Activated CD4-positive, alpha-beta T cell treated with anti-CD3 and anti-CD28 coated beads for 24 hours (primary cell): ENCODE measurements around the gene ZCCHC7.

Source experiments
- DNase-seq, 2 donors: peaks; one replicate each; pipeline ENCODE4 v3.0.0-alpha.2; 2020; ENCODE audit warnings: low read depth in 2 of 2

ZCCHC7 gene

DNA sequence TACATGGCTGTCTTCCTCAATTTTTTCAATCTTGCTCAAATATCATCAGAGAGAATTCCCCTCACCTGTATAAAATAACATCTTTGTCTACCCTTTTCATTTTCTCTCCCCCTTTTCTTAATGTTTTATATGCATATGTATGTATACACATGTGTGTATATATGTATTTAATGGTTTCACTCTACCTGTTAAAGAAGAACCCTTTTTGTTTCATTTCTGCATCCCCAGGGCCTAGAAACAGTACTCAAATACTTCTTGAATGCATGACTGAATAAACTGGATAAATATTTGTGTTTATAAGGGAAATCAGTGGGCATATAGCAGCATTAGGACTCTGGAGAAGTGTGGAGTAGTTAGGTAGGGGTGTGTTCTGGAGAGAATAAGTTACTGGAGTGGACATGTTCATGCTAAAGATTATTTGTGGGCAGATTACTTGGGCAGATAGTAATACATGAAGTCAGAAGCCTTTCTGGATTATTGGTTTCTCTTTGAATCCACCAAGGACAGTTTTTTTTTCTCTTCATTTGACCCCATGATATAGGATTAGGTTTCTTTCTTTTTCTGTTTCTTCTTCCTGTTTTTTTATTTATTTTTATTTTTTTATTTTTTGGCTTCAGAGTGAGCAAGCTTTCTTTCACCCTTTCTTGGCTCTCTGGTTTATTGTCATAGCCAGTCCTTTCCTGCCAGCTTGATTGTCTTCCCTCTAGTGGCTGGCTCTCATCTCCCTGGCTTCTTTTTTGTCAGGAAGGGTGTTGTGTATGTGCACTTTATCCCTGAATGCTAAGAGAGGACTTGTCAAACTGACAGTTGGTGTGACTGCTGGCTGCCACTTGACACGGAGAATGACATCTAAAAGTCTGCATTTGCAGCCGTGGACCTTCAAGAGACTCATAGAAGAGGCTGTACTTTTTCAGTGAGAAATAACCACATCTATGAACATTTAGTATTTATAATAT lies 89.3 kb downstream of the ZCCHC7 start:
- DNase-seq: no peak

DNA sequence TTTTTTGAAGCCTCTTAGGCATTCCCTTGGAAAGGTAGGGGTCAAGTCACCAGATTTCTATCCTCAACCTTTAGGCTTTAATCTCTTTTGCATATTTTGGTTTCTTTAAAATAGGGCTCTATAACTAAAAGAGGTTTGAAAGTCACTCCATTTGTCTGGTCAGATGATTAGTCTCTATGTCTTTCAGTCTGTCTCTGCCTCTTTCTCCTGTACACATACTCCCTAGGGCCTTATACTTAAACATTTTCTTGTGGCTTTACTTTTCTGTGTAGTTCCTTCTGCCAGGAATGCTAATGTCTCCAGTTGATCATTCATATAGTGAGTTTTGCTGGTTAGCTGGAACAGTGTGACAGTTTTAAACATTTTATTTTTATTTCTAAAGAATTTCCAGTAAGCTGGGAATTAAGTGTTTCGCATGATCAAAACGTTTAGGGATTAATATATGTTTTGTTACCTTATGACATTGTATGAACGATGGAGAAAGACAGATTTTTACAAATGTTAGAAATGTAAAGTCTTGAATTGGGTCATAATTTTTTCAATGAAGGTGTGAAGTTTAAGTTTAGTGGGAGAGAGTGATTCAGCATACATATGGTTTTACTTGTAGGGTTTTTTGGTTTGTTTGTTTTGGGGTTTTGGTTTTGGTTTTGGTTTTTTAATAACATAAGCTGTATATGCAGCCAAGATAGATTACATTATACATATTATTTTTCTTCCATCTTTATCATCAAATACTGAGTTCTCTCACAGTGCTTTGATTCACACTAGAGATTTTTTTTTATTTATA lies 90.6 kb downstream of the ZCCHC7 start:
- DNase-seq: no peak

DNA sequence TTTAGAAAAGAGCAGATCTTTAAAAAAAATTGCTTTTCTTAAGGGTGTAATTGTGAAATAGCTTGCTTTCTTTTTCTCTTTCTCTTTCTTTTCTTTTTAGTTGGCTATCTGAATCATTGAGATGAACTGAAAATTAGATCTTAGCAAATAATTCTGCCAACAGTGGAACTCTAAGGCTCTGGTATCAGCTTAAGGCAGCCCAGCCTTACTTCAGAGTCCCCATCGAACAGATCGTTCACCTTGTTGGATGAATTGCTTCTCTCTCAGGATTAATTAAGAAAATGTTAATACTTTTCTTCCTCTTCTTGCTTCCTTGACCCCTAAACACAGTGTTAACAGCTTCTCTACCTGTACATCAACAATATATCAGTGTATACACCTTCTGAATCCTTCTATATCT lies 92.1 kb downstream of the ZCCHC7 start:
- no peak for DNase-seq

DNA sequence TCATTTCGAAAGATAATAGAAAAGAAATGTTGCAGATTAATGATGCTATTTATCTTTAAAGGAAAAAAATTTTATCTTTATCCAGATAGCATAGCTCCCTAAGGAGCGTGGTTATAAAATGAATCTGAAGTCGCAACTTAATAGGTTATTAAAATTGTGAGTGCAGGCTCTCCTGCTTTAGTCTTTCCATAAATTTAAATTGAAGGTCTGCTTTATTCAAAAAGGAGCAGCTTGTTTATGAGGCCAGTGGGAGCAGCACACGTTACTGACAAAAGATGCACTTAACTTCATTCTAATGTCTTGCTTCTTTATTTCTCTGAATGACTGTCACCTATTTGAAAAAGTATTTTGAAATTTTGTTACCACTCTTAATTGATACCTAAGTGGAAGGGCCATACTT lies 95.0 kb downstream of the ZCCHC7 start:
- no peak for DNase-seq

DNA sequence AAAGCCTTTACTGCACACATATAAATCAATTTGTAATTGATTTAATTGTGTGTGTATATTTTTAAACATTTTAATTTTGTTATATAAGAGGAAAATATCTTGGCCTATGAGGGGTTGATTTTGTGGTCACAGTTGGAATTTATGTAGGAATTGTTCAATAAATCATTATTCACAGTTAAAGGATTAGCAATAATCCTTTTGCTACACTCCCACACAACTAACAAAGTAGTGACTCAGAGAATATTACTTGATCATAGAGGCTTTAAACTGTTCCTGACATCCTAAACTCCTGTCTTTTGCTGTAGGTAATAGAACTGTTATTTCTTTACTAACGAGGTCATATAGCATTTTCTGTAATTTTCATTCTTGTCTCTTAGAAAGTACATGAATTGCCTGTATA lies 95.5 kb downstream of the ZCCHC7 start:
- no peak for DNase-seq

DNA sequence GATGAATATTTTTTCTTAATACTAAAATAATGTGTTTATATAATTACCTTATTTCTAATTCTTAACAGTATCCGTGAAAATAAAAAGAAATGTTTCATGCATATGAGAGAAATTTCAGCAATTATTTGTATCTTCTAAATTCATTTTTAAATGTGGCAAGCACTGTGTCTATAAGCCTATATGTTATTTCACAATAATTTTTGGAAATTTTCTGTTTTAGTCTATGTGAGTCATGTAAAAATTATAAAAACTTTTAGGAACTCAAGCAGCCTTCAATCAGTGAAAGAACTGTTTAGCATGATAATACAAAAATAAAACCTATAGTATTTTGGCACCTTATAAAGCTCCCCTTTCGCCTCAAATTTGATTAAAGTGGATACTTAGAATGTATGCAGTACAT lies 96.8 kb downstream of the ZCCHC7 start:
- DNase-seq: no peak

DNA sequence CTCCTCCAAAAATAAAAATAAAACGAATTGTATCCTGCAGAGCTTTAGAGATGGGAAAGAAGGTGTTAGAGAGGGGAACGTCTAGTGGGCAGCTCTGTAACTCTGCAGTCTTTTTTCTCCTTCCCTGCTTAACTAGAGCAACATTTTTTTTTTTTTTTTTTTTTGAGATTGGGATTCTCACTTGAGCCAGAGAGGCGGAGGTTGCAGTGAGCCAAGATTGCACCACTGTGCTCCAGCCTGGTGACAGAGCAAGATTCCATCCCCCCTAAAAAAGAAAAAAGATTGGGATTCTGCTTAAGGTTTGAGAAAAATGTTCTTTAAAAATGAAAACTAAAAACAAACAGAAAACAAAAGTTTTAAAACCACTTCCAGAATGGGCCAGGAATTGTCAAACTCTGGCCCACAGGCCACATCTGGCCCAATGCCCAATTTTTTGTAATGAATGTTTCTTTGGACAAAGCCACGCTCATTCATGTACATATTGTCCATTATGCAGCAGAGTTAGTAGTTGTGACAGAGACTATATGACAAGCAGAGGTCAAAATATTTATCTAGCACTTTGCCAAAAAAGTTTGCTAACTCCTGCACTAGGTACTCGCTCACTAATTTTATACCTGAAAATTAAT lies 98.5 kb downstream of the ZCCHC7 start:
- no peak for DNase-seq

DNA sequence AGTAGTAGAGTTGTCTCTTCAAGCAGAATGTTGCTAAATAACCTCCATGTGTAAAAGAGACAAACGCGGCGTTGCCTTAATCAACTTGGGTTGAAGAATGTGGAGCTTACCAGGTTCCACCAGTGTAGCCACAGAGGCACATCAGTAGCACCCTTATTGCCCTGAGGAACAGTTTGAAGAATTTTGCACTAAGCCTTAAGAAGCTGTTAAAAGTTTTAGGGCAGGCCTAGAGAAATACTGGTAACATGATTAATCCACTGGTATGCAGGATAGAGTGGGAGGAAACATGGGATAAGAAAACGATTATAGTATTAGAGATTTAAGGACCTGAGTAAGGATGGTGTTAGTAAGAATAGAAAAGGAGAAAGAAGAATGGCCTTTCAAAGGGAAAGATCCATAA lies 100.6 kb downstream of the ZCCHC7 start:
- DNase-seq: no peak

DNA sequence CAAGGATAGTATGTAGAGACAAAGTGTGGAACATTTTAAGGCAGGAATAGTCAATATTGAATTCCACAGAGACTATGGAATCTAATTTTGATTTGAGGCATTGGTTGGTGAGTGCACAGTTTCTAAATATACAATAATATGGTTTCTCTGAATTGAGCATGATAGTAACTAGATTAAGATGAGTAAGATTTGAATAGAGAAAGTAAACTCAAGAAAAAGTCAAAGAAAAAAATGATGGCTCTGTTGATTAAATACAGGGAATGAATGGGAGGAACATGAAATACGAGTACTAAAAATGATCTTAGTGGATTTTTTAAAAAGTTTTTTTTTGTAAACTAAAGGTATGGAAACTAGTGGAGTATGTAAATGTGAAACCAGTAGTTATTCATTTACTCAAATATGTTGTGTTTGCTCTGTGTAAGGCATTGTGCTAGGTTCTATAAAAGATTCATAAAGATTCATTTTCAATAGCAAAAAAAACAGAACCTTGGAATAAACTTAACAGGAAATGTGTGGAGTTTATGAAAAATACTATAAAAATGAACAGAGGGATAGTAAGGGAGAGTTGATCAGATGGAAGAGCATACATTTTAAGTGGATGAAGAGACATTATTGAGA lies 101.2 kb downstream of the ZCCHC7 start:
- DNase-seq: no peak

DNA sequence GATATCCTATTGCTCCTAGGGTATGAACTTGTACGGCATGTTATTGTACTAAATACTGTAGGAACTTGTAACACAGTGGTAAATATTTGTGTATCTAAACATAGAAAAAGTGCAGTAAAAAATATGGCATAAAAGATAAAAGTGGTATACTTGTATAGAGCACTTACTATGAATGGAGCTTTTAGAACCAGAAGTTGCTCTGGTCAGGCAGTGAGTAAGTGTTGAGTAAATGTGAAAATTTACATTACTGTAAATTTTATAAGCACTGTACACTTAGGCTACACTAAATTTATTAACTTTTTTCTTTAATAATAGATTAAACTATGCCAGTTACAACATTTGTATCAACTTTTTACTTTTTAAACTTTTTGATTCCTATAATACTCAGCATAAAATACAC lies 109.1 kb downstream of the ZCCHC7 start:
- DNase-seq: no peak

DNA sequence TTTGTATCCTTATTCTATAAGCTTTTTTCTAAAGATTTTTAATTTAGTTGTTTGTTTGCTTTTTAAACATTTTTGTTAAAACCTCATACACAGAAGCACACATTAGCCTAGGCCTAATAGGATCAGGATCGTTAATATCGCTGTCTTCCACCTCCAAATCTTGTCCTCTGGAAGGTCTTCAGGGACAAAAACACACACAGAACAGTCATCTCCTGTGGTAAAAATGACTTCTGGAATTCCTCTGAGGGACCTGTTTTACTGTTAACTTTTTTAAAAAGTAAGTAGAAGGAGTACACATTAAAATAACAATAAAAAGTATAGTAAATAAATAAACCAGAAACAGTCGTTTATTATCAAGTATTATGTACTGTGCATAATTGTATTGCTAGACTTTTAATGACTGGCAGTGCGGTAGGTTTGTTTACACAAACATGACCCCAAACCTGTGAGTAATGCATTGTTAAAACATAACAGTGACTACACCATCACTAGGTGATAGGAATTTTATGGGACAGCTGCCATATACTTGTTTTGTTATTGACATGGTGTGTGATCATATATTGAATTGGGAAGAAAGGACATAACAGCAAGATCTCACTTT lies 109.6 kb downstream of the ZCCHC7 start:
- DNase-seq: no peak

DNA sequence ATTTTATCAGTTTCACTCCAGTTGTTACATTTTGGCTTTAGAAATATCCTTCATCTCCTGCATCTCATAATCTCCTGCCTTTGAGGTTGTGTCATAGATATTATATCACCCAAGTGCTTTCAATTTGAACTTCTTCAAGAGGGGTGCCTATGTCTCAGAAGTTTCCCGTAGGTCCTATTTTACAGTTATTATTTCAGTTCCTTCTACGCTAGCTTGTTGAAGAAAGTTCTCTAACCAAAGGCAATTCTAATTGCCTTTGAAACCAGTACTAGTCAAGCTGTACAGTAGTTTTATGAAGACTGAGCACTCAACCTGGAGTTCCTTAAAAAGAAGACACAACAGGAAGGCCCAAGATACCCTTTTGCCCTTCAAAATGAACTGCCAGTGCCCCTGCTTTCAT lies 116.4 kb downstream of the ZCCHC7 start:
- DNase-seq: no peak

DNA sequence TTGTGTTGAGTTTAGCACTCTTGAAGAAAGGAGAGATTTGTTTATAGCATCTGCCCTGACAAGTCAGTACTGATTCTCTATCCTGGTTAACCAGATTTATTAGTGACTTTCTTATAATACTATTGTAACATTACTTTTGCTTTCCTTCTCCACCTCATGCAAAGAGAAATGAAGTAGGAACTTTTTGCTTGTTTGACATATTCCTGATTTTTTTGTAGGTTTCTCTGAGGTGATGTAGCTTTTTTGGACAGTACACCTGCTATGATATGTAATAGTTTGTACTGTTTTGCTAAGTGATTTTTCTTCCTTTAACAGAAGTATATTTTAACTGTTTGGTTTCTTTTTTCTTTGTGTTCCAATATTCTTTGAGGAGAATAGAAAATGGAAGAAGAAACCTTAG lies 117.7 kb downstream of the ZCCHC7 start:
- no peak for DNase-seq

DNA sequence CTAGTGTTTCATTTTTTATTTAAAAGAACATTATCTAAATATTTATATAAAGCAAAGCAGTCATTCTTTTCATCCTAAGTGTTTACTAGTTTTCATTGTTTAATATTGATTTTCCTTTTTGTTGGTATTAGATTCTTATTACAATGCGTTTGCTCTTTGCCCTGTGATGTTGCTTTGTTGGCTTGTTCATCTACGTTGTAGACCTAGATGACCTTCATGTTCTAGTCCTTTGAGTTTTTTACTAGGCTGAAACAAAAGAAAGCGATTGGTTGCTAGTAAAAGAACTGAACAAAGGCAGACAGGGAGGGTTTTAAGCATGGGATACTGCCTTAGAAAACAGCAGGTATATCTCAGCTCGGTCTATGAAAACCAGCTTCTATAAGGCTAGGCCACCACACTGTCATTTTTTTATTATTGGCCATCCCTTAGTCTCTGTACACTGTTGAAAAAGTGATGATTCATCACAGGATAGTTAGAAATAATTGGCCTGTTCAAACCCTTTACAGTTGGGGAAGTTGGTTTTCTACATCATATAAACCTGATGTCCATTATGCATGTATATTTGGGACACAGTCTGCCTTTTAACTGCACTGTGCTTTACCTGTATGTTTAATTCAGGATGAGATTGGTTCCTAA lies 119.0 kb downstream of the ZCCHC7 start:
- DNase-seq: no peak

DNA sequence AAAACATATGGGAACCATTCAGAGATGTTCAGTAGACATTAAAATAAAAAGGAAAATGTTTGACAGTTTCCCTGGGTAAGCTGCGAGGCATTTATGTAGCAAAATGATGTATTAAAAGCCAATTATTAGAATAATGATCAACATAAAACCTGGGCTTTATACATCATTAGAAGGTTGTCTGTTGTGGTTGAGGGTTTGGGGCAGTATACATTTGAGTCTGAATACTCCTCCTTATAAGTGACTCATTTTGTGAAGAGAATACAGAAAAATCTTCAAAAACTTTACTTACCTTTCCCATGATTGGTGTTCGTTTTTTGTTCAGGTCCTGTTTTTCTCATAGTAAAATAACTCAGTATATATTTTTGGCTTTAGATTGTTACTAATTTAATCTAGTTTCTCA lies 119.5 kb downstream of the ZCCHC7 start:
- DNase-seq: no peak

DNA sequence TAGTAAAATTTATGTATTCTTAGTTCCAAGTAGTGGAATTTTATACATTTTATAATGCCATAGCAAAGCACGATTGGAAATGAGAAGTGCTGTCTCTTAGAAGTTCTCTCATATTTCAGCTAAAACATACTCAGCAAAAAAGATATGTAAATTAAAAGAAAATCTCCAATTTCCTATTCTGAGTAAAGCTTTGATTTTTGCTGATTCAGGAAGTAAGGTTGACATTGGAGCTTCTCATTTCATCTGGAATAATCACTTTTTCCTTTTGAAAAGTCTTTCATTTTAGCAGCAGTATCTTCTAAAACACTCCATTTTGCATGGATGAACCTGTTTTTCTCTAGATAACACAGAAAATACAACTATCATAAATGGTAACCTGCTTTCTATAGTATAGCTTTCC lies 121.0 kb downstream of the ZCCHC7 start:
- no peak for DNase-seq

DNA sequence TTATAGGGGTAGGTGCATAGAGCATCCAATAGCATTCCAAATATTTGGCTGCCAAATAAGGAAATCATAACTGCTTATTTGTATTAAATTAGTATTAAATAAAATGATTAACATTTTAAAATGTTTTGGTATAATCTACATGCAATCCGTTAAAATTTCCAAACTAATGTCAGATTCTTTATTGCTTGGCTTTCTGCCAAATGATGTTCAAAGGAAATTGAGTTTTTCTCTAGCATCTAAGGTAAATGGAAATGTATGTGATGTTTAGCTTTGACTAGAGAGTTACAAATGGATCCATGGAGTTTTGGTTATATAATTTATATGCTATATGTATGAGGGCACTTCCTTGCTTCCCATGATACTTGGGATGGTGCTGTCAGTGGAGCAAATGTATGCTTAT lies 121.7 kb downstream of the ZCCHC7 start:
- no peak for DNase-seq

DNA sequence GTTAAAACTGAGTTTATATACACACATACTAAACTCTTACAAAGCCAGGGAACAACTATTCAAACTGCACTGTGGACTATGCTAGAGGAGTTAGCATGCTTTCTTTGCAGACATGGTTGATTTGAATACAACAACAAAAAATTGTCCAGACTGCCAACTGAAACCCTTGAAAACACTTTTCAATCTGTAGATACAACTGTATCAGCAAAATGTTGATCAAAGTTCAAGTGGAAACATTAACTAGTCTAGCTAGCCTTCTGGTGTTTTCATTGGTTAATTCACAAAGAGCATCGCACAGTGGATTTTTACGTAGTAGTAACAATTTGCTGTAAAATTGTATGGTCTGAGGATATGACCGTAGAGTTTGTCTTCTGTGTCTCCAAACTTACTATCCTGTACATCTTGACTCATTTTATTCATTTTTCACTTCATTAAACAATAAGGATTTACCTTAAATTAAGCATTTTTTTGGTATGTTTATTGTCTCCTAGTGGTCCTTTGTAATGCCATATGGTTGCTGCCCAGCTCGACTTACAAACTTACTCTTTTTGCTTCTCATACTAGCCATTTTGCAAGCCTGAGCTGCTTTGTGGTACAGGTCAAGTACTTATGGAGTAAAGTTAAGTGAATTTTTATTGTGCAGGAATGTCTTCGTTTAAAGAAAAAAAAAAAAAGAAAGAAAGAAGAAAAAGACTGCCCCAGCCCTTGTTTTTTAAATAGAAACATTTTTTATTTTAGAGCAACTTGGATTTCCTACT lies 123.4 kb downstream of the ZCCHC7 start:
- DNase-seq: no peak

DNA sequence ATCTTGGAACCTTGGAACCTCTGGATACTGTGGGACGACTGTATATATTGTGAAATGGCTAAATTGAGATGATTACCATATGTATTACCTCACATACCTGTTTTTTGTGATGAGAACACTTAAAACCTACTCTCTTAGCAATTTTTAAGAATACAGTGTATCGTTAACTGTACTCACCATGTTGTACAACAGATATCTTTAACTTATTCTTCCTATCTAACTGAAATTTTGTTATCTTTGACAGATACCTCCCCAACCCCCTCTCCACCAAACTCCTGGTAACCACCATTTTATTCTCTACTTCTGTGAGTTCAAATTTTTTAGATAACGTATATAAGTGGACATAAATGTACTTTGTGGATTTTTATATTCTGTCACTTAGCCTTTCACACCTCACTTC lies 126.5 kb downstream of the ZCCHC7 start:
- DNase-seq: no peak

DNA sequence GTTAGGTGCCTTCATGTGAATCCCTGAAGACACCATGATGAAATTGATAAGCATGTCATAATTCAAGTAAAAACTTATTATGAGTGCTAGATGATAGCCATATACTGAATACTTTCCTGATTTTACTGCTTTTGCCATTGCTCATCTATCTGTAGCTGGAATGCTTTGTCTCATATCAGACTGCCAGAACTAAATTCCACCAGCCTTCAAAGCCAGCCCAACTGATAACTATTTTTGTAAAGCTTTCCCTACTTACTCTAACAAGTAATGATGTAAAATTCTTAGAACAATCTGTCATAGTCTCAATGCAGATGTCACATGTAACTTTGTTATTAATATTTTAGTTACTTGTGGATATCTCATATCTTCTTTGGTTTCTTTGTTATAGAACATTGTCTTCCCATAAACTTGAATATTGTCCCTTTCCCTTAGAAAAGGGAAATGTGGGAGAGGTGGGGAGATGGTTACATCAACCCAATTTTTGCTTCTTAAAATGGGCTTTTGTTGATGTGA lies 128.3 kb downstream of the ZCCHC7 start:
- DNase-seq: no peak
